SKM-1 (cell line): ENCODE measurements around the gene SMARCA2.

Source experiments
- DNase-seq: peaks from one replicate; lab custom pipeline; 2025; ENCODE audit not compliant: unreplicated experiment; lab: John Stamatoyannopoulos, UW

Gene SMARCA2

GRCh38 chr9:2086971-2087370 is 71.8 kb downstream of the SMARCA2 start:
- no peak for DNase-seq

GRCh38 chr9:2087500-2088313 is 72.6 kb downstream of the SMARCA2 start:
- peak; percentile 60 for DNase-seq

- DNase-seq, result no peak
These were observed 78.9 kb downstream of the SMARCA2 start for GRCh38 chr9:2093920-2094597.

GRCh38 chr9:2096376-2096970 is 81.3 kb downstream of the SMARCA2 start:
- no peak for DNase-seq

- DNase-seq, result no peak
These were observed 91.5 kb downstream of the SMARCA2 start for GRCh38 chr9:2106666-2107065.

GRCh38 chr9:2107906-2108451 is 92.8 kb downstream of the SMARCA2 start:
- no peak for DNase-seq

GRCh38 chr9:2109069-2109650 is 94.0 kb downstream of the SMARCA2 start:
- DNase-seq, result no peak

- DNase-seq, result no peak
These were observed 94.9 kb downstream of the SMARCA2 start for GRCh38 chr9:2110036-2110435.

GRCh38 chr9:2116073-2116472 is 100.9 kb downstream of the SMARCA2 start:
- DNase-seq, result no peak

- no peak for DNase-seq
These were observed 102.4 kb downstream of the SMARCA2 start for GRCh38 chr9:2117527-2117926.

- DNase-seq, result no peak
These were observed 104.4 kb downstream of the SMARCA2 start for GRCh38 chr9:2119566-2119965.

- no peak for DNase-seq
These were observed 106.0 kb downstream of the SMARCA2 start for GRCh38 chr9:2120926-2121689.

- no peak for DNase-seq
These were observed 107.2 kb downstream of the SMARCA2 start for GRCh38 chr9:2122299-2122698.

- no peak for DNase-seq
These were observed 110.8 kb downstream of the SMARCA2 start for GRCh38 chr9:2125906-2126305.

- no peak for DNase-seq
These were observed 111.2 kb downstream of the SMARCA2 start for GRCh38 chr9:2126331-2126803.

- DNase-seq, result no peak
These were observed 112.3 kb downstream of the SMARCA2 start for GRCh38 chr9:2127486-2127885.

- DNase-seq, result no peak
These were observed 113.0 kb downstream of the SMARCA2 start for GRCh38 chr9:2128141-2128540.

- no peak for DNase-seq
These were observed 113.5 kb downstream of the SMARCA2 start for GRCh38 chr9:2128618-2129017.

- no peak for DNase-seq
These were observed 115.8 kb downstream of the SMARCA2 start for GRCh38 chr9:2130941-2131340.

- peak; percentile 2 for DNase-seq
These were observed 117.4 kb downstream of the SMARCA2 start for GRCh38 chr9:2132484-2133082.
